Common myeloid progenitor, CD34-positive (primary cell): ENCODE measurements around the gene TOMM5.
"Not testable (repeated sequence)": the region's sequence is repeated elsewhere in the genome, so short reads cannot be mapped to it uniquely, and the experiment has no call there.

Experiments
- CTCF ChIA-PET: fragments of 350-600 bp; sonication (Branson Sonifier 250); formaldehyde crosslinking; loops from one replicate; lab custom pipeline; 2021; ENCODE audit warnings: antibody characterized with exemption; lab: Charles Lee
- POLR2A ChIA-PET: fragments of 350-600 bp; sonication (Branson Sonifier 250); formaldehyde crosslinking; loops from one replicate; lab custom pipeline; 2021; ENCODE audit warnings: antibody characterized with exemption; lab: Charles Lee
- DNase-seq, 3 donors: peaks; one replicate each; pipeline versions ENCODE4 v3.0.0 to v3.0.0-alpha.2; 2013
- H3K27ac ChIP-seq, 2 experiments: 1 replicate in 1 of 2; 2 replicates in 1 of 2; pipeline ENCODE4 v1.7.0; 2013; ENCODE audit warnings: inconsistent platforms in 2 of 2, low read length in 2 of 2, mild to moderate bottlenecking in 2 of 2, low read depth in 1 of 2, moderate library complexity in 1 of 2; ENCODE audit not compliant: severe bottlenecking in 2 of 2, insufficient read depth in 1 of 2, poor library complexity in 1 of 2
- H3K27me3 ChIP-seq, 5 experiments: replicated peaks in 2 of 5; 1 replicate in 3 of 5; 2 replicates in 2 of 5; pipeline versions ENCODE4 v1.6.1 to v1.7.0; 2013; ENCODE audit warnings: low read length in 4 of 5, mild to moderate bottlenecking in 2 of 5, moderate library complexity in 2 of 5, inconsistent platforms in 1 of 5; ENCODE audit not compliant: insufficient read depth in 5 of 5, control insufficient read depth in 4 of 5
- H3K36me3 ChIP-seq, 4 experiments: 1 replicate in 2 of 4; 2 replicates in 2 of 4; pipeline versions ENCODE4 v1.6.1 to v1.7.0; 2013; ENCODE audit warnings: low read length in 3 of 4, control low read depth in 1 of 4, mild to moderate bottlenecking in 1 of 4; ENCODE audit not compliant: control insufficient read depth in 4 of 4, insufficient read depth in 4 of 4
- H3K4me1 ChIP-seq, 4 experiments: 1 replicate in 3 of 4; 2 replicates in 1 of 4; pipeline versions ENCODE4 v1.6.1 to v1.7.1; 2013; ENCODE audit warnings: low read length in 3 of 4, mild to moderate bottlenecking in 3 of 4, control low read depth in 1 of 4, inconsistent platforms in 1 of 4, moderate library complexity in 1 of 4; ENCODE audit not compliant: control insufficient read depth in 4 of 4, insufficient read depth in 4 of 4; ENCODE audit errors: control extremely low read depth in 1 of 4
- H3K4me3 ChIP-seq, 7 experiments: 1 replicate in 4 of 7; 2 replicates in 3 of 7; pipeline versions ENCODE4 v1.5.1 to v1.7.0; 2013; ENCODE audit warnings: mild to moderate bottlenecking in 7 of 7, low read length in 6 of 7, moderate library complexity in 6 of 7, inconsistent platforms in 2 of 7, low read depth in 2 of 7, control low read depth in 1 of 7; ENCODE audit not compliant: insufficient read depth in 4 of 7, control insufficient read depth in 1 of 7; ENCODE audit errors: extremely low read depth in 1 of 7
- H3K9me3 ChIP-seq, 5 experiments: 1 replicate in 4 of 5; 2 replicates in 1 of 5; pipeline versions ENCODE4 v1.6.1 to v1.7.1; 2013; ENCODE audit warnings: low read length in 4 of 5, mild to moderate bottlenecking in 2 of 5, inconsistent platforms in 1 of 5, low read depth in 1 of 5, moderate library complexity in 1 of 5; ENCODE audit not compliant: control insufficient read depth in 4 of 5, insufficient read depth in 2 of 5; ENCODE audit errors: control extremely low read depth in 1 of 5
- WGBS: methylation state at CpG from one replicate; pipeline ENCODE4 v1.1.5; 2013; ENCODE audit not compliant: insufficient coverage; 5-methylcytosine and 5-hydroxymethylcytosine counted together

The TOMM5 gene

GRCh38 chr9:37611961-37612360, 19.6 kb upstream of the TOMM5 start:
- ChIA-PET CTCF (no interaction called here), POLR2A (no interaction called here)
- peaks cover 0 to 10% (median 5%) of the 10 kb centered on the region in 5 experiments for H3K27me3 ChIP-seq
- WGBS = no CpG with 5 or more reads among the region's 1 CpG
- H3K9me3 ChIP-seq = no peaks in the 10 kb centered on the region
- no peaks in the 10 kb centered on the region for H3K36me3 ChIP-seq
- no peaks in the 10 kb centered on the region for H3K4me1 ChIP-seq
- H3K27ac ChIP-seq = no peak overlapping the region
- no peak overlapping the region for H3K4me3 ChIP-seq
- DNase-seq = no peak

- 100% methylated on average over 2 of the region's 6 CpGs for WGBS
- CTCF ChIA-PET = no interaction called here
- no peaks in the 10 kb centered on the region for H3K36me3 ChIP-seq
- H3K4me3 ChIP-seq = no peak overlapping the region
- POLR2A ChIA-PET = no interaction called here
- no peaks in the 10 kb centered on the region for H3K9me3 ChIP-seq
- no peaks in the 10 kb centered on the region for H3K4me1 ChIP-seq
- no peak for DNase-seq
- peaks cover 2 to 10% (median 5%) of the 10 kb centered on the region in 5 experiments for H3K27me3 ChIP-seq
- H3K27ac ChIP-seq = no peak overlapping the region
These were observed 18.6 kb upstream of the TOMM5 start for GRCh38 chr9:37611014-37611413.

GRCh38 chr9:37609735-37610397, 17.5 kb upstream of the TOMM5 start:
- no peak for DNase-seq
- no peak overlapping the region for H3K4me3 ChIP-seq
- ChIA-PET POLR2A (no interaction called here), CTCF (no interaction called here)
- H3K27ac ChIP-seq = no peak overlapping the region
- peaks cover 3 to 11% (median 8%) of the 10 kb centered on the region in 5 experiments for H3K27me3 ChIP-seq
- WGBS = 89% methylated on average over 4 of the region's 6 CpGs
- no peaks in the 10 kb centered on the region for H3K9me3 ChIP-seq
- H3K4me1 ChIP-seq = no peaks in the 10 kb centered on the region
- no peaks in the 10 kb centered on the region for H3K36me3 ChIP-seq

GRCh38 chr9:37608250-37608649, 15.9 kb upstream of the TOMM5 start:
- H3K9me3 ChIP-seq = no peaks in the 10 kb centered on the region
- POLR2A ChIA-PET = no interaction called here
- peaks cover 3 to 11% (median 6%) of the 10 kb centered on the region in 5 experiments for H3K27me3 ChIP-seq
- H3K4me3 ChIP-seq = no peak overlapping the region
- DNase-seq = no peak
- no peaks in the 10 kb centered on the region for H3K4me1 ChIP-seq
- CTCF ChIA-PET = interaction anchor here (1.0 kb wide), 1 partner anchor 12 kb away, joined by 3 read pairs; no protein-coding TSS in a partner anchor
- H3K27ac ChIP-seq = no peak overlapping the region
- H3K36me3 ChIP-seq = no peaks in the 10 kb centered on the region

- DNase-seq = no peak
- 100% methylated on average over 1 of the region's 1 CpG for WGBS
- POLR2A ChIA-PET = no interaction called here
- CTCF ChIA-PET = no interaction called here
- Histone ChIP-seq H3K27me3 (peaks cover 3 to 10% (median 4%) of the 10 kb centered on the region in 5 experiments), H3K4me3 (no peak overlapping the region), H3K36me3 (no peaks in the 10 kb centered on the region), H3K27ac (no peak overlapping the region), H3K4me1 (no peaks in the 10 kb centered on the region), H3K9me3 (no peaks in the 10 kb centered on the region)
These were observed 11.9 kb upstream of the TOMM5 start for GRCh38 chr9:37604296-37604695.

- CTCF ChIA-PET = interaction anchor here (1.7 kb wide), 1 partner anchor 16 kb away, joined by 5 read pairs; no protein-coding TSS in a partner anchor
- no peaks in the 10 kb centered on the region for H3K9me3 ChIP-seq
- POLR2A ChIA-PET = interaction anchor here (0.6 kb wide), 1 partner anchor 16 kb away, joined by 3 read pairs; no protein-coding TSS in a partner anchor
- WGBS = 86% methylated on average over 5 of the region's 5 CpGs
- H3K4me3 ChIP-seq = no peak overlapping the region
- peaks cover 3 to 10% (median 4%) of the 10 kb centered on the region in 5 experiments for H3K27me3 ChIP-seq
- H3K36me3 ChIP-seq = no peaks in the 10 kb centered on the region
- no peak overlapping the region for H3K27ac ChIP-seq
- H3K4me1 ChIP-seq = no peaks in the 10 kb centered on the region
- DNase-seq = no peak
These were observed 10.4 kb upstream of the TOMM5 start for GRCh38 chr9:37602817-37603216.

- H3K4me1 ChIP-seq, H3K4me3 ChIP-seq, H3K9me3 ChIP-seq, DNase-seq, H3K36me3 ChIP-seq, H3K27ac ChIP-seq, H3K27me3 ChIP-seq: not testable (repeated sequence)
- POLR2A ChIA-PET = interaction anchor here (0.6 kb wide), 1 partner anchor 17 kb away, joined by 3 read pairs; no protein-coding TSS in a partner anchor
- 88% methylated on average over 1 of the region's 4 CpGs for WGBS
- CTCF ChIA-PET = interaction anchor here (1.7 kb wide), 1 partner anchor 17 kb away, joined by 5 read pairs; no protein-coding TSS in a partner anchor
These were observed 9.7 kb upstream of the TOMM5 start for GRCh38 chr9:37602061-37602460.
